B cell (primary cell): ENCODE data around the gene MTPN. TPM values are rescaled to one million over a fixed set of nuclear protein-coding genes. Genes with fewer than 3 reads are reported as not detected.

Source experiments
- ATAC-seq: fragments of 200-7000 bp; cut with Tn5 transposase; one replicate; pipeline ENCODE4 v1.10.0; 2021; ENCODE audit warnings: low read depth, mild to moderate bottlenecking, moderate number of reproducible peaks, moderate library complexity
- CTCF ChIA-PET: fragments of 350-600 bp; sonication (Branson Sonifier 250); formaldehyde crosslinking; loops from one replicate; lab custom pipeline; 2021; ENCODE audit warnings: antibody characterized with exemption, inconsistent platforms; lab: Charles Lee
- POLR2A ChIA-PET: fragments of 350-600 bp; sonication (Branson Sonifier 250); formaldehyde crosslinking; loops from one replicate; lab custom pipeline; 2021; ENCODE audit warnings: antibody characterized with exemption; lab: Charles Lee
- DNase-seq: peaks from one replicate; pipeline ENCODE4 v3.0.0; 2013
- H2AFZ ChIP-seq: 2 replicates; pipeline ENCODE4 v1.6.1; 2012; ENCODE audit warnings: mild to moderate bottlenecking, low read depth, low read length; ENCODE audit not compliant: insufficient read depth, poor library complexity, severe bottlenecking
- H3K27ac ChIP-seq, 2 donors: 1 replicate in 1 of 2; 2 replicates in 1 of 2; pipeline ENCODE4 v1.5.1; 2012 to 2013; ENCODE audit warnings: low read length in 2 of 2, mild to moderate bottlenecking in 2 of 2, moderate library complexity in 1 of 2
- H3K27me3 ChIP-seq, 4 experiments: fragments of 200-600 bp in 1 of 4; sonication (generic) in 1 of 4; replicated peaks in 1 of 4; 1 replicate in 2 of 4; 2 replicates in 2 of 4; pipeline versions ENCODE4 v1.6.1 to v1.7.0; 2013 to 2016; ENCODE audit warnings: low read length in 3 of 4, mild to moderate bottlenecking in 2 of 4, mixed read lengths in 1 of 4, moderate library complexity in 1 of 4; ENCODE audit not compliant: insufficient read depth in 4 of 4, control insufficient read depth in 3 of 4; ENCODE audit errors: control extremely low read depth in 1 of 4
- H3K36me3 ChIP-seq, 2 experiments: replicated peaks in 1 of 2; 1 replicate in 1 of 2; 2 replicates in 1 of 2; pipeline versions ENCODE4 v1.6.1 to v1.7.1; 2013; ENCODE audit warnings: low read length in 1 of 2; ENCODE audit not compliant: insufficient read depth in 2 of 2, control insufficient read depth in 1 of 2; ENCODE audit errors: control extremely low read depth in 1 of 2, extremely low read depth in 1 of 2
- H3K4me1 ChIP-seq, 2 donors: fragments of 200-600 bp in 1 of 2; sonication (generic) in 1 of 2; 1 replicate in 1 of 2; 2 replicates in 1 of 2; pipeline versions ENCODE4 v1.5.1 to v1.6.1; 2013 to 2017; ENCODE audit warnings: low read length in 2 of 2; ENCODE audit not compliant: control insufficient read depth in 2 of 2, insufficient read depth in 2 of 2
- H3K4me2 ChIP-seq: replicated peaks from 2 replicates; pipeline ENCODE3; 2012; ENCODE audit warnings: mild to moderate bottlenecking, low read depth, low read length; ENCODE audit not compliant: poor library complexity, severe bottlenecking
- H3K4me3 ChIP-seq, 5 experiments: fragments of 200-600 bp in 1 of 5; sonication (generic) in 1 of 5; 1 replicate in 3 of 5; 2 replicates in 2 of 5; pipeline versions ENCODE4 v1.5.1 to v1.7.0; 2011 to 2016; ENCODE audit warnings: low read length in 4 of 5, mild to moderate bottlenecking in 4 of 5, low read depth in 2 of 5, control low read depth in 1 of 5, moderate library complexity in 1 of 5; ENCODE audit not compliant: insufficient read depth in 1 of 5; ENCODE audit errors: control extremely low read depth in 1 of 5, extremely low read depth in 1 of 5
- H3K79me2 ChIP-seq: fragments of 200-600 bp; sonication (generic); one replicate; pipeline ENCODE4 v1.6.0; 2016; ENCODE audit warnings: low read length; ENCODE audit not compliant: control insufficient read depth, insufficient read depth
- H3K9ac ChIP-seq: fragments of 200-600 bp; sonication (generic); 2 replicates; pipeline ENCODE4 v1.6.1; 2017; ENCODE audit warnings: mild to moderate bottlenecking, low read length, moderate library complexity
- H3K9me3 ChIP-seq, 3 donors: one replicate each; pipeline versions ENCODE4 v1.6.1 to v1.7.1; 2013; ENCODE audit warnings: low read length in 2 of 3; ENCODE audit not compliant: control insufficient read depth in 2 of 3, insufficient read depth in 1 of 3; ENCODE audit errors: control extremely low read depth in 1 of 3
- H4K20me1 ChIP-seq: 2 replicates; pipeline ENCODE4 v1.6.0; 2012; ENCODE audit warnings: mild to moderate bottlenecking, low read length; ENCODE audit not compliant: insufficient read depth, control insufficient read depth, poor library complexity, severe bottlenecking
- H3K27ac Mint-ChIP-seq: one replicate; pipeline ENCODE4 v1.8.0; 2021; ENCODE audit warnings: mixed read lengths
- H3K27me3 Mint-ChIP-seq: one replicate; pipeline ENCODE4 v1.8.0; 2021; ENCODE audit warnings: mixed read lengths
- H3K4me1 Mint-ChIP-seq: one replicate; pipeline ENCODE4 v1.8.0; 2021; ENCODE audit warnings: mixed read lengths
- H3K4me3 Mint-ChIP-seq: one replicate; pipeline ENCODE4 v1.8.0; 2021; ENCODE audit warnings: mixed read lengths
- H3K9me3 Mint-ChIP-seq: one replicate; pipeline ENCODE4 v1.8.0; 2022; ENCODE audit warnings: mixed read lengths; ENCODE audit not compliant: insufficient read depth
- EZH2 ChIP-seq: IDR thresholded peaks from 2 replicates; pipeline ENCODE4 v1.6.1; 2012; ENCODE audit warnings: borderline replicate concordance, low read depth, mild to moderate bottlenecking, moderate library complexity, low read length; ENCODE audit not compliant: insufficient read depth, poor library complexity, severe bottlenecking
- WGBS: methylation state at CpG from one replicate; pipeline ENCODE4 v1.1.5; 2013; ENCODE audit warnings: missing lambda C conversion rate; ENCODE audit not compliant: insufficient coverage; 5-methylcytosine and 5-hydroxymethylcytosine counted together
- intact Hi-C: fragments of 100-400 bp; cut with micrococcal nuclease; formaldehyde crosslinking; loops from one replicate; pipeline ENCODE4 v1.10.0; 2022
- polyA plus RNA-seq: library from polyadenylated mRNA; depleted of rRNA; stranded (reverse); fragments of >200 nt; gene quantifications from 2 replicates; pipeline ENCODE4 v1.2.3, GENCODE V29; 2012
- total RNA-seq, 2 donors: library from RNA; stranded (reverse); fragments of 120-200 nt in 1 of 2; gene quantifications; 1 replicate in 1 of 2; 2 replicates in 1 of 2; pipeline versions ENCODE4 v1.2.3 to v1.2.4, GENCODE V29; 2013 to 2022
- TF ChIP-seq, protein P1 (sequence below): fragments of 200-600 bp; IDR thresholded peaks from one replicate; pipeline ENCODE4 v1.8.0; 2022; ENCODE audit warnings: antibody characterized with exemption, mild to moderate bottlenecking

Gene MTPN
- total and polyA plus RNA-seq, 2 donors (not counting 1 experiment from before 2014, with no cell fraction given): 60.5 to 115 TPM

DNA sequence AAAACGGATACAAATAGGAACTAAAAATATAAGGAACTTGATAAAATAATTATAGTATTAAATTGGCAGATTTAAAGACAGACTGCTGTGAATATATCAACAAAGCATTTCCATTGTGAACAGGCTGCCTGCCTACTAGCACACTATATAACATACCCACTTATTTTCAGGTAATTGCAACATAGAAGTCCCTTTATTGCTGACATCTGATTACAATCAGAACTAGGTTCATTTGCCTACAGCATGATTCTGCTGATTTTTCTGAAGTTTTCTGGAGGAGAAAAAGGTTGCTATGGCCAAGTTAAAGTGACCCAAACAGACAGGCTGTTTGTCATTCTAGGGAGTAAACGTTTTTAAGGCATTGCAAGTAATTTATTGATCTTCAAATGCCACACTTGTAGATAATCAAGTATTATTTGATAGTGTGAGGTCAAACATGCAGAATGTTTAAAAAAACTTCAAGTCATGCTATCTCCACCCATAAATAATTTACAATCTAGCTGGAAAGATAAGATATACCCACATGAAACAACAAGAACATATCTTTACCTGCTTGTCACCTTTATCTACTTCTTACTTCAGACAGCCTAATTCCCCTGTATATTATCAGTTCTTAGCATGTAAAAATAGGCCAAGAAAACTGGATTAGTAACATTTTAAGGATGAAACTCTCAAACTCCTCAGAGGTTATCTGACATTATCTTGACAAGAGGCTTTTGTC, 40.5 kb downstream of the MTPN start:
- POLR2A ChIA-PET: no interaction called here
- no peaks in the 10 kb centered on the region for H3K9me3 ChIP-seq

DNA sequence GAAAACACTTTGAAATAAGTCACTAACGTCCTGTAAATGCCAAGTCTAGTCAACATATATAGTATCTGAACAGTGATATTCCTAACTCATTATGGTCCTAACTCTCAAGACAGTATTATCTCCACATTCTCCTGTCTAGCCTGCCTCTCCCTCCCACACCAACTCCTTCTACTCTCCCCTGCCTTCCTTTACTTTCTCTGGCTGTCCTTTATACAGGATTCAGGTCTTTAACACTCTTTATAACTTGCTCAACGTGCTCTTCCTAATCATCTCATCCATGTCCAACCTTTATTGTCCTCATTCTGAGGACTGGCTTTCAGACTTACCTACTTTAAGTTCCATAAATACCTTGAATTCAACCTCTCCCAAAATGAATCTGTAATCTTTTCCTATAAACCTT, 42.5 kb downstream of the MTPN start:
- Mint-ChIP-seq H3K27ac (peak overlapping the region; percentile 32), H3K4me1 (peaks cover 76% of the 10 kb centered on the region), H3K9me3 (no peaks in the 10 kb centered on the region), H3K4me3 (peak overlapping the region; percentile 18), H3K27me3 (no peaks in the 10 kb centered on the region)
- Histone ChIP-seq H3K9me3 (no peaks in the 10 kb centered on the region), H3K27me3 (no peaks in the 10 kb centered on the region), H4K20me1 (peaks cover 96% of the 10 kb centered on the region), H3K4me1 (peaks cover 17 to 39% of the 10 kb centered on the region in 2 donors), H3K36me3 (peaks cover 2 to 26% of the 10 kb centered on the region in 2 experiments), H3K4me2 (no peak overlapping the region), H3K9ac (no peak overlapping the region), H3K27ac (peak overlapping the region in 1 of 2 donors; percentile 10), H2AFZ (no peak overlapping the region), H3K4me3 (no peak overlapping the region), H3K79me2 (peaks cover 96% of the 10 kb centered on the region)
- ChIA-PET CTCF (no interaction called here), POLR2A (no interaction called here)
- 88% methylated on average over 2 of the region's 2 CpGs for WGBS
- ATAC-seq (no peak), DNase-seq (no peak)
- intact Hi-C loops: no loop called here
- TF ChIP-seq, protein P1, sequence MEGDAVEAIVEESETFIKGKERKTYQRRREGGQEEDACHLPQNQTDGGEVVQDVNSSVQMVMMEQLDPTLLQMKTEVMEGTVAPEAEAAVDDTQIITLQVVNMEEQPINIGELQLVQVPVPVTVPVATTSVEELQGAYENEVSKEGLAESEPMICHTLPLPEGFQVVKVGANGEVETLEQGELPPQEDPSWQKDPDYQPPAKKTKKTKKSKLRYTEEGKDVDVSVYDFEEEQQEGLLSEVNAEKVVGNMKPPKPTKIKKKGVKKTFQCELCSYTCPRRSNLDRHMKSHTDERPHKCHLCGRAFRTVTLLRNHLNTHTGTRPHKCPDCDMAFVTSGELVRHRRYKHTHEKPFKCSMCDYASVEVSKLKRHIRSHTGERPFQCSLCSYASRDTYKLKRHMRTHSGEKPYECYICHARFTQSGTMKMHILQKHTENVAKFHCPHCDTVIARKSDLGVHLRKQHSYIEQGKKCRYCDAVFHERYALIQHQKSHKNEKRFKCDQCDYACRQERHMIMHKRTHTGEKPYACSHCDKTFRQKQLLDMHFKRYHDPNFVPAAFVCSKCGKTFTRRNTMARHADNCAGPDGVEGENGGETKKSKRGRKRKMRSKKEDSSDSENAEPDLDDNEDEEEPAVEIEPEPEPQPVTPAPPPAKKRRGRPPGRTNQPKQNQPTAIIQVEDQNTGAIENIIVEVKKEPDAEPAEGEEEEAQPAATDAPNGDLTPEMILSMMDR: no peak
- no peak for TF ChIP-seq EZH2

More for the DNA sequence above, 40.5 kb downstream of the MTPN start:
- Histone ChIP-seq H3K4me1 (peaks cover 17 to 48% of the 10 kb centered on the region in 2 donors), H3K4me3 (no peak overlapping the region), H3K36me3 (peaks cover 4 to 28% of the 10 kb centered on the region in 2 experiments), H2AFZ (no peak overlapping the region), H4K20me1 (peaks cover 96% of the 10 kb centered on the region), H3K79me2 (peaks cover 96% of the 10 kb centered on the region), H3K4me2 (no peak overlapping the region), H3K9ac (no peak overlapping the region), H3K27ac (peak overlapping the region in 1 of 2 donors; percentile 48), H3K27me3 (no peaks in the 10 kb centered on the region)
- H3K27ac Mint-ChIP-seq: peak overlapping the region; percentile 22
- CTCF ChIA-PET: interaction anchor here (1.3 kb wide), 1 partner anchor 72 kb away, joined by 5 read pairs; no protein-coding TSS in a partner anchor
- no CpG with 5 or more reads among the region's 2 CpGs for WGBS
- intact Hi-C loops: no loop called here
- ATAC-seq (no peak), DNase-seq (no peak)
- H3K4me3 Mint-ChIP-seq: no peak overlapping the region
- peaks cover 78% of the 10 kb centered on the region for H3K4me1 Mint-ChIP-seq
- no peaks in the 10 kb centered on the region for H3K9me3 Mint-ChIP-seq
- no peaks in the 10 kb centered on the region for H3K27me3 Mint-ChIP-seq
- TF ChIP-seq, protein P1: no peak
- no peak for TF ChIP-seq EZH2
